Body of pancreas (tissue), 4 donors: ENCODE data around the gene RNF168.

Experiments used
- CTCF ChIP-seq, 7 experiments: fragments of 450-650 bp in 4 of 7; fragments of 200-600 bp in 3 of 7; sonication (generic) in 3 of 7; IDR thresholded peaks; one replicate each; pipeline ENCODE4 v1.5.1; 2016 to 2019; ENCODE audit warnings: antibody characterized with exemption in 7 of 7
- POLR2A ChIP-seq, 3 donors: fragments of 450-650 bp; IDR thresholded peaks; one replicate each; pipeline ENCODE4 v1.6.1; 2016; ENCODE audit warnings: antibody characterized with exemption in 3 of 3, mild to moderate bottlenecking in 2 of 3

- TF ChIP-seq POLR2A (IDR thresholded peaks at IDR 0.05): no peak
- TF ChIP-seq CTCF (IDR thresholded peaks at IDR 0.05): no peak
Observed at GRCh38 chr3:196525141-196525540, 21.6 kb upstream of the RNF168 start.
